GM12873 (cell line): Measurements from ENCODE around the gene LYST.

ENCODE experiments used
- TF ChIP-seq, protein P1 (sequence below): IDR thresholded peaks from 2 replicates; pipeline ENCODE4 v1.5.1; 2012; ENCODE audit warnings: low read depth, mild to moderate bottlenecking, moderate library complexity, low read length, control low read depth; ENCODE audit not compliant: insufficient read depth; ENCODE audit errors: missing control alignments

LYST gene

DNA sequence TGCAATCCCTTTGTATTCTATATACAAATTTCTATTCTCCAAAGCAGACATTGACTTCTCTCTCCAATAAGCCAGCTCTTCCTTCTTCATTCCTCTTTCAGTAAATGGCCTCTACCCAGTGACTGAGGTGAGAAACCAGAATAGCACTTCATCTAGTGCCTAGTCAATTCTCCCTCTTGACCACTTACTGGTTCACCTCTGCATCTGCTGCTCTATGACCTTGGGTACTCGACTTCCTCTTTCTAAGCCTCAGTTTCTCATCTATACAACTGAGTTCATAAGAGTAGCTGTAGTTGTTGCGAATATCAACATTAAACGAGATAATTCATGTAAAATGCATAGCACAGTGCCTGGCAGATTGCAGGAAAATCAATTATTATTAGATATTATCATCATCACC lies 12.4 kb downstream of the LYST start:
- TF ChIP-seq, protein P1, sequence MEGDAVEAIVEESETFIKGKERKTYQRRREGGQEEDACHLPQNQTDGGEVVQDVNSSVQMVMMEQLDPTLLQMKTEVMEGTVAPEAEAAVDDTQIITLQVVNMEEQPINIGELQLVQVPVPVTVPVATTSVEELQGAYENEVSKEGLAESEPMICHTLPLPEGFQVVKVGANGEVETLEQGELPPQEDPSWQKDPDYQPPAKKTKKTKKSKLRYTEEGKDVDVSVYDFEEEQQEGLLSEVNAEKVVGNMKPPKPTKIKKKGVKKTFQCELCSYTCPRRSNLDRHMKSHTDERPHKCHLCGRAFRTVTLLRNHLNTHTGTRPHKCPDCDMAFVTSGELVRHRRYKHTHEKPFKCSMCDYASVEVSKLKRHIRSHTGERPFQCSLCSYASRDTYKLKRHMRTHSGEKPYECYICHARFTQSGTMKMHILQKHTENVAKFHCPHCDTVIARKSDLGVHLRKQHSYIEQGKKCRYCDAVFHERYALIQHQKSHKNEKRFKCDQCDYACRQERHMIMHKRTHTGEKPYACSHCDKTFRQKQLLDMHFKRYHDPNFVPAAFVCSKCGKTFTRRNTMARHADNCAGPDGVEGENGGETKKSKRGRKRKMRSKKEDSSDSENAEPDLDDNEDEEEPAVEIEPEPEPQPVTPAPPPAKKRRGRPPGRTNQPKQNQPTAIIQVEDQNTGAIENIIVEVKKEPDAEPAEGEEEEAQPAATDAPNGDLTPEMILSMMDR, result no peak

GRCh38 chr1:235853653-235854052 lies 13.1 kb downstream of the LYST start:
- TF ChIP-seq, protein P1, result no peak

DNA sequence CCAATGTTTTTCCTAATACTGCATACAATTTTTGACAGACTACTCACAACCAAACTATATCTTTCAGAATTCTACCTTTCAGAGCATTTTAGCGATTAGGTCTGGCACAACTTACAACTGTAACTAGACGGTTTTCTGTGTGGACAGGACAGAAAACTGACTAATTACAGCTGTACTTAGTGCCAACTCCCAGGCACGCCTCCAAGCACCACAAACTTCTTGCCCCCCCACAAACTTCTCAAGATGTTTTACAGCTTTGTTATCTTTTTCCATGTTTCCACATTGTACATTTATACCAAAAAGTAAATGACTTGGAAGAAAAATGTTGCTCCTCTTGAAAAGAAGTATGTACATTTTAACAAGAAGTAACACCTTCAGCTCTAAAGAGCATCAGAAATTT lies 13.8 kb downstream of the LYST start:
- TF ChIP-seq, protein P1, result no peak

DNA sequence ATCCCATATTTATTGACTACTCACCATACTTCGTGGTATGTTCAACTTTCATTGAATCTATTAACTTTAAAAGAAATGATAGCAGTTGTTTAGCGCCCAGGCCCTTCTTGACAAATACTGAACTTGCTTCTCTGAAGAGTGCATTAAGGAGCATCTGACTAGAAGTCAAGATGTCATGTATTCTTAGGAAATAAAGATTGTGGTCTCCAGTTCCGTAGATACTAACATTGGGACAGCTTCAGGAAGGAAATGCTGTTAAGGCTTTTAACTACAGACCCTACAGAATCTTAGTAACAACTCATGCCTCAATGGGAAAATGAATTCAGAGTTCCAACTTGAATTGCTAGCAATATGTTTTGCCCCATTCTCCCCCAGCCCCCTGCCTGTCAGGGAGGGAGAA lies 14.8 kb downstream of the LYST start:
- TF ChIP-seq, protein P1, result no peak

DNA sequence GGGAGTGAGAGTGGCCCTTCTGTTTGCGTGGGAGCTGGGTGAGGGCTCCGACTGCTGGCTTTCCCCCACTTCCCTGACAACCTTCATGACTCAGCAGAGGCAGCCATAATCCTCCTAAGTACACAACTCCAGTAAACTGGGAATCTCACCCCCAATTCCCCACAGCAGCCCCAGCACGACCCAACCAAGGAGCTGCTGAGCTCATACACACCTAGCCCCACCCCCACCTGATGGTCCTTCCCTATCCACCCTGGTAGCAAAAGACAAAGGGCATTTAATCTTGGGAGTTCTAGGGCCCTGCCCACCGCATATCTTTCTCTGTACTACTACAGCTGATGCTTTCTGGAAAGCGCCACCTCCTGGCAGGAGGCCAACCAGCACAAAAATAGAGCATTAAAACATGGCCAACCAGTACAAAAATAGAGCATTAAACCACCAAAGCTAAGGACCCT lies 21.0 kb downstream of the LYST start:
- TF ChIP-seq, protein P1, result peak; percentile 28

- TF ChIP-seq, protein P1, result no peak
Measured at GRCh38 chr1:235844776-235845175, 21.9 kb downstream of the LYST start.

- TF ChIP-seq, protein P1, result peak; percentile 64
Measured at GRCh38 chr1:235843461-235843961, 23.2 kb downstream of the LYST start.
